Dedifferentiated amniotic fluid mesenchymal stem cell (primary cell): Measurements from ENCODE around the gene COG1.
"Not testable (repeated sequence)": the region's sequence is repeated elsewhere in the genome, so short reads cannot be mapped to it uniquely, and the experiment has no call there.

Source experiments
- DNase-seq: peaks from one replicate; pipeline ENCODE4 v3.0.0-alpha.2; 2016; ENCODE audit errors: extremely low spot score

COG1 gene

GRCh38 chr17:73192894-73193701, at the start of gene COG1:
Gene COG1 (plus strand): TSS chr17:73193055. CDS start chr17:73193070, 15 bp downstream.
- DNase-seq, result peak; percentile 90

GRCh38 chr17:73144209-73144608, 48.6 kb upstream of the COG1 start:
- DNase-seq, result not testable (repeated sequence)

GRCh38 chr17:73145641-73146040, 47.2 kb upstream of the COG1 start:
- DNase-seq, result no peak

DNA sequence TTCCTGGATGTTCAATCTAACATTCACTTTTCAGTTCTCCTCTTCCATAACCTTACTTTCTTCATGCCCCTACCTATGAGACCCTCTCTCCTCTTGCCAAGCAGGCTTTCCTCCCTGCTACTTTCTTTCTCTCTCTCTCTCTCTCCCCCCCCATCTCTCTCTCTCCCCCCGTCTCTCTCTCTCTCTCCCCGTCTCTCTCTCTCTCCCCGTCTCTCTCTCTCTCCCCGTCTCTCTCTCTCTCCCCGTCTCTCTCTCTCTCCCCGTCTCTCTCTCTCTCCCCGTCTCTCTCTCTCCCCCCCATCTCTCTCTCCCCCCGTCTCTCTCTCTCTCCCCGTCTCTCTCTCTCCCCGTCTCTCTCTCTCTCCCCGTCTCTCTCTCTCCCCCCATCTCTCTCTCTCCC, 45.1 kb upstream of the COG1 start:
- not testable (repeated sequence) for DNase-seq

DNA sequence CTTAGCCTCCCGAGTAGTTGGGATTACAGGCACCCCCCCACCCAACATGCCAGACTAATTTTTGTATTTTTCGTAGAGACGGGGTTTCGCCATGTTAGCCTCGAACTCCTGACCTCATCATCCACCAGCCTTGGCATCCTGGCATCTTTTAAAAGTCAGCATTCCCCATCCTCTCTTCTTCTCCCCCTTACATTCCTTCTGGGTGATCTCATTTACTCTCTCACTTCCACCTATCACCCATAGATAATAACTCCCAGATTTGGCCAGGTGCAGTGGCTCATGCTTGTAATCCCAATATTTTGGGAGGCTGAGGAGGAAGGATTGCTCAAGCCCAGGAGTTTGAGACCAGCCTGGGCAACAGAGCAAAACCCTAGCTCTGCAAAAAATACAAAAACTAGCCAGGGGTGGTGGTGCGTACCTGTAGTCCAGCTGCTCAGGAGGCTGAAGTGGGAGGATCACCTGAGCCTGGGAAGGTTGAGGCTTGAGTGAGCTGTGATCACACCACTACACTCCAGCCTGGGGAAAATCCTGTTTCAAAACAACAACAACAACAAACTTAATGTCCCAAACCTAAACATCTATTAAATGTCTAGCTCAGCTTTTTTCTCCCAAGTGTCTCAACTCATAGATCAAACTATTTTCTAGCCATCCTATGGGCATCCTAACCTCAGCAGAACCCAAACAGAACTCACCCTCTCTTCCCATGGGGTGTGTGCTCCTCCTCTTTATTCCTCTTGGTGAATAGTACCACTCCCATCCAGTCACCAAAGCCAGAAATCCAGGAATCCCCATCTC, 44.1 kb upstream of the COG1 start:
- DNase-seq, result no peak

DNA sequence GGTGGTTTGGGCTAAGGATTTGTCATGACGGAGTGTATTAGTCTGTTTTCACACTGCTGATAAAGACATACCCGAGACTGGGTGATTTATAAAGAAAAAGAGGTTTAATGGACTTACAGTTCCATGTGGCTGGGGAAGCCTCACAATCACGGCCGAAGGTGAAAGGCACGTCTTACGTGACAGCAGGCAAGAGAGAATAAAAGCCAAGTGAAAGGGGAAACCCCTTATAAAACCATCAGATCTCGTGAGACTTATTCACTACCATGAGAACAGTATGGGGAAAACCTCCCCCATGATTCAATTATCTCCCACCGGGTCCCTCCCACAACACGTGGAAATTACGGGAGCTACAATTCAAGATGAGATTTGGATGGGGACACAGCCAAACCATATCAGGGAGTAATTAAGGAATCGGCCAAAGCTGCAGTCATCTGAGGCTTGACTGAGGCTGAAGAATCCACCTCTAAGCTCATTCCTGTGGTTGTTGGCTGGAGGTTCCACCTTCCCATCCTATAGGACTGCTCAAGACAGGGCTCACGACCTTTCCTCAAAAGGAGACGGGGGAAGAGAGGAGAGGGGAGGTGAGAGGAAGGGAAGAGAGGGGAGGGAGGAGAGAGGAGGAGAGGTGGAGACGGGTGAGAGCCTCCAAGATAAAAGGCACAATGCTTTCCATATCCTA, 42.1 kb upstream of the COG1 start:
- not testable (repeated sequence) for DNase-seq

DNA sequence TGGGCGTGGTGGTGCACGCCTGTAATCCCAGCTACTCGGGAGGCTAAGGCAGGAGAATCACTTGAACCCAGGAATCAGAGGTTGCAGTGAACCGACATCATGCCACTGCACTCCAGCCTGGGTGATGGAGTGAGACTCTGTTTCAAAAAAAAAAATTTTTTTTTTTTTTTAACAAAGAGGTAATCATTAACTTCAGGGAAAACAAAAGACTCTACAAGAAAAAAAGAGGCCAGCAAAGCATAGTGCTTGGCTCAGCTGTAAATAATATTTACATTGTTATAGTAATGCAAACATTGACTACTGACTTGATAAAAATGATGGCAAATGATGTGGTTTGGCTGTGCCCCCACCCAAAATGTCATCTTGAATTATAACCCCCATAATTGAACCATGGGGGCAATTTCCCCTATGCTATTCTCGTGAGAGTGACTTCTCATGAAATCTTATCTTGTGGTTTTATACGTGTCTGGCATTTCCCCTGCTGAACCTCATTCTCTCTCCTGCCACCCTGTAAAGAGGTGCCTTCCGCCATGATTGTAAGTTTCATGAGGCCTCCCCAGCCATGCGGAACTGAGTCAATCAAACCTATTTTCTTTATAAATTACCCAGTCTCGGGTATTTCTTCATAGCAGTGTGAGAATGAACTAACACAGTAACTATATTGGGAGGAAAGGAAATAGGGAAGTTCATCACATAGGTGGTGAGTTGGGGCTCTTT, 40.8 kb upstream of the COG1 start:
- DNase-seq, result no peak

GRCh38 chr17:73155410-73156165, 37.3 kb upstream of the COG1 start:
- DNase-seq, result no peak

- DNase-seq, result peak; percentile 47
Measured at GRCh38 chr17:73156166-73156840, 36.6 kb upstream of the COG1 start.

DNA sequence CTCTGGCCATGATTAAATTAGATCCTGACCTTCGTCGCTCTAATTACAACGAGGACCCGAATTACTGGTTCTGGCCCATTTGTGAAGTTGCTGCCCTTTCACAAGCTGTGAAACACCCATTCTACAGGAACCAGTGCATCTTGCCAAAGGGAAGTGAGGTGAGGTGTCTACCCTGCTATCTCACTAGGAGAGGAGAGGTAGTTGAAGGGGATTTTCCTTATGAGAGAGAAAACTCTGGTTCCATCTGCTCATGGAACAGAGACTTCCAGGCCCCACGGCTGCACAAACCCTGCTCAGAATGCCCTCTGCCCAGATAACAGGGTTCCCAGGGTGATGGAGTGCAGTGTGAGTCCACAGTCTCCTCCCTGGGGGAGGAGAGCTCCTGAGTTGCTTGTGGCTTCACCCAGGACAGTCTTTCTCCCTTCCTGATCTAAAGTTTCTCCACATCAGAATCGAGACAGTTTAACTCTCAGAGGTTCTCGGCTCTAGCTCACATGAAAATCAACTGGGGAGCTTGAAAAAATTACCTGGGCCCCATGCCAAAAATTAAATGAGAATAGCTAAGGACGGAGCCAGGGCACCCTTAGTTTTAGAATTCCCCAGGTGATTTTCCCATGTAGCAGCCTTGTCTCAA, 35.9 kb upstream of the COG1 start:
- no peak for DNase-seq

- no peak for DNase-seq
Measured at GRCh38 chr17:73157521-73157890, 35.3 kb upstream of the COG1 start.

GRCh38 chr17:73158133-73158532, 34.7 kb upstream of the COG1 start:
- no peak for DNase-seq

- DNase-seq, result no peak
Measured at GRCh38 chr17:73160980-73161630, 31.8 kb upstream of the COG1 start.

GRCh38 chr17:73163043-73163442, 29.8 kb upstream of the COG1 start:
- DNase-seq, result no peak

- DNase-seq, result no peak
Measured at GRCh38 chr17:73165616-73166404, 27.0 kb upstream of the COG1 start.

DNA sequence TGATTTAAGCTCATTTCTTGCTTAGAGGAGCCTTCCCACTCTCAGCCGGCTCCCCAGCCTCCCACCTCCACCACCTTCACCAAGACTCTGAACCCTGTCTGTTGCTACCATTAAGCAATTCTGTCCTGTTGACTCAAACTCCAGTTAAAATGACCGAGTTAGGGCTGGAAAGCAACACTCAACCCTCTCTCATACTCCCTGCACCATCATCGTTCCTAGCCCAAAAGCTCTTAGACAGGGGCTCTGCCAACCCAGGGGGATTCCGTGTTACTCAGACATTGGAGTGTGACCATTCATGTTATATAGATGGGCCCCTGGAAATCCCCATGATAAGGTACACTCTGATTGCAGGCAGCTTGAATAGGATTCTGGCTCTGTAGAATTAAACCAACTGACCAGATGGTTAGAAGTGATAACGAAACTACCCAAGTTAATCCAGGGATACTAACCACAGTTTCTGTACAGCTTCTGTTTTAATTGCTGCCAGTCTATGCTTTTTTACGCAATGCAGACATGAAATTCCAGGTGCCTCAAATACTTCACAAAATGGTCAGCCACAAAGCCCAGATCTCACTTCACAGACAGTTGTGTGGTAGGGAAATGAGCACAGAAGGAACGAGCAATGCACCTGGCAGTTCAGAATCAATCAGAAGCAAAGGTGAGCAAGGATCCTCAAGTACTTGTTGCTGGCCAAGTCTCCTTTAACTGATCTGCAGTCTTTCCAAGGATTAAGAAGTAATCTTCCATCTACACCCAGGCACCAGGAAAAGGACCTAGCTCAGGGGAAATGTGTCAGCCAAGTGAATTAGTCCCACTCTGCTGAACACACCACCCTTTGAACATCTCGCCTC, 25.9 kb upstream of the COG1 start:
- DNase-seq, result no peak

- DNase-seq, result no peak
Measured at GRCh38 chr17:73168667-73169066, 24.2 kb upstream of the COG1 start.

DNA sequence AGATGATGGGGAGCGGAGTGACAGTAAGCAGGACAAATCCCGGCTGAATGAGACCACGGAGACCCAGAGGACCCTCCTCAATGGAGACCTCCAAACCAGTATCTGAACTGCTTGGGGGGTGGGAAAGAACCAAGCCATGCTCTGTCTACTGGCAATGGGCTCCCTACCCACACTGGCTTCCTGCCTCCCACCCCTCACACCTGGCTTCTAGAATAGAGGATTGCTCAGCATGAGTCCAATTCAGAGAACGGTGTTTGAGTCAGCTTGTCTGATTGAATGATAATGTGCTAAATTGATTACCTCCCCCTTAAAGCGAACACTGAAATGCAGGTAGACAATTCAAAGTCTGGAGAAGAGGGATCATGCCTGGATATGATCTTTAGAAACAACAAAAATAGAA, 22.5 kb upstream of the COG1 start:
- no peak for DNase-seq
